Activated naive CD8-positive, alpha-beta T cell (primary cell): ENCODE data around the gene SEPTIN7.

Experiments used
- H3K27ac Mint-ChIP-seq: one replicate; pipeline ENCODE4 v1.8.0; 2021; ENCODE audit warnings: mixed read lengths
- H3K27me3 Mint-ChIP-seq: one replicate; pipeline ENCODE4 v1.8.0; 2021; ENCODE audit warnings: mixed read lengths
- H3K36me3 Mint-ChIP-seq: one replicate; pipeline ENCODE4 v1.8.0; 2021; ENCODE audit warnings: mixed read lengths
- H3K4me1 Mint-ChIP-seq: one replicate; pipeline ENCODE4 v1.8.0; 2021; ENCODE audit warnings: low read depth, mixed read lengths
- H3K4me3 Mint-ChIP-seq: one replicate; pipeline ENCODE4 v1.8.0; 2021; ENCODE audit warnings: mild to moderate bottlenecking, mixed read lengths
- H3K9me3 Mint-ChIP-seq: one replicate; pipeline ENCODE4 v1.8.0; 2021; ENCODE audit warnings: low read depth, mixed read lengths

SEPTIN7 gene

DNA sequence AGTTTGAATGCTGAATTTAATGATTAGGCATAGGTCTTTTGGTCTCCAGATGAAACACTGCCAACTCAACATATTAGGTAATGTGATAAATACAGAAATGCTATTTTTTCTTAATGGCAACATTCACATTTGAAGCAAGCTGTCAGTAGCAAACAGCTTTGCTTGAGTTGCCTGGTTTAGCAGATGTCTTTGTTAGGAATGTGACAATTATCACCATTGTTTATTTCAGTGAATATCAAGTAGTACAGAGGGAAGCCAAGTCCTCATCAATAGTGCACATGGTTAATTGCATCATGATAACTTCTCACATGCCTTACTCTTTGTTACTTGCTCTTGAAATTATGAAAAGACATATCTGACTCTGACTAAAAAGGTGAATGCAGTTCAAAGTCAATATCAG is 23.7 kb upstream of the SEPTIN7 start:
- Mint-ChIP-seq H3K4me3 (no peak overlapping the region), H3K36me3 (no peaks in the 10 kb centered on the region), H3K27me3 (no peaks in the 10 kb centered on the region), H3K27ac (no peak overlapping the region), H3K4me1 (no peaks in the 10 kb centered on the region), H3K9me3 (no peaks in the 10 kb centered on the region)

DNA sequence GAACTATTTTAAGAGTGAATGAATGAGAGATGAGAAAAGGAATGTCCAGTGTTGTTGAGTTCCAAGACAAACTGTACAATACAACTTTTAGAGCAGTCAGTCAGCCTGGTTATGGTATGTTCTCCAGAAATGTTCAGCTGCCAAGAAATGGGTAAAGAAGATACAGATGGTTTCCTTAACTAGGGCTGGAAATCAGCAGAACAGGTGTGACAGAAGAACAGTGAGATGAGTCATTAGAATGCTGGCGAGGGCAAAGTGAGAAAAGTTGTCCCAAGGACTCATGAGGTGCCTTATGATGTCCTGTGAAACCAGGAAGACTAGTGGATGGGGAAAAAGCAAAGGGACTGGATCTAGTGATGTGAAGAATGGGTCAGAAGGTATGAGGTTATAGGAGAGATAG is 20.8 kb upstream of the SEPTIN7 start:
- Mint-ChIP-seq H3K9me3 (no peaks in the 10 kb centered on the region), H3K27me3 (no peaks in the 10 kb centered on the region), H3K4me3 (no peak overlapping the region), H3K36me3 (no peaks in the 10 kb centered on the region), H3K27ac (no peak overlapping the region), H3K4me1 (no peaks in the 10 kb centered on the region)

DNA sequence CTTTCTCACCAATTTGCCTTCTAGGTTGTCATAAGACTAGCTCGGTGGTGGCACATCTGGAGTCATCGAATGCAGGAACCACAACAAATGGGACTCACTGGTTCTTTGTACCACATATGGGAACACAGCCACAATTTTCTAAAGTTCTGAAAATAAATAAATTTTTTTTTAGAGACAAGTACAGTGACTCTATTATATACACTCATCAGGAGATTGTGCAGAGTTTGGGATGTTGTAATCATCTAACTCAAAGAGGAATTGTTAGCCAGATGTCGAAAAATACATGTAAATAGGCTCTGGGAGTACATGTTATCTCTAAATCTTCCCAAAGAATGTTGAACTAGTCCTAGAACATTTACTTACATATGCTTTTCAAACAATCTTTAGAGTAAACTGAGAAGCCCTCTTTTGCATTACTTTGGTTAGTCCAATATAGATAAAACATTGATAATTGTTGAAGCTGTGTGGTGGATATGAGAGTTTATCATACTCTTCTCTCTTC is 19.6 kb upstream of the SEPTIN7 start:
- H3K4me1 Mint-ChIP-seq = no peaks in the 10 kb centered on the region
- no peak overlapping the region for H3K4me3 Mint-ChIP-seq
- no peaks in the 10 kb centered on the region for H3K36me3 Mint-ChIP-seq
- H3K27me3 Mint-ChIP-seq = no peaks in the 10 kb centered on the region
- no peak overlapping the region for H3K27ac Mint-ChIP-seq
- H3K9me3 Mint-ChIP-seq = no peaks in the 10 kb centered on the region

DNA sequence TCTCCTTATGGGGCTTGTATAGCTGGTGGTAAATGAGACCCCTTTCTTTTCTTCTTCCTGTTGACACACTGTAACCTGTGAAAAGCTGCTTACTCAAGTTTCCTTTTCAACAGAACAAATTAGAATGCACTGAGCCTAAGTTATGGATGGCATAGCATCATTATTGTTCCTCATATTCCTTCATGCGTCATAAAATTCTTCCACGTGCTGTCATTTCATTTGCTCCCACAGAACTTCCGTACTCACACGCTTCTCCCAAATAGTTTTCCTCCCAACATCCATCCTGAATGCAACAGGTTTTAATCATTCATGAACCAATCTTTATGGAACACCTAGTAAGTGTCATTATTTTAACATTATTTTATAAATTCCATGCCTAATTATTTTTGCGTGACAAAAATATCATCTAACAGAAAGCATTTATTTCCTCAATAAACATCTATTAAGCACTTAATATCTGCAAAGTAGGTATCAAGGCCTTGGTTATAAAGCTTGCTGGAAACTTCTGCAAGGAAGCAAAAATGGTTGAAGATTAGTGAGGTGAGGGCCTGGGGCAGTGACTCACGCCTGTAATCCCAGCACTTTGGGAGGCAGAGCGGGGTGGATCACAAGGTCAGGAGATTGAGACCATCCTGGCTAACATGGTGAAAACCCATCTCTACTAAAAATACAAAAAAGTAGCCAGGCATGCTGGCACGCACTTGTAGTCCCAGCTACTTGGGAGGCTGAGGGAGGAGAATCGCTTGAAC is 18.9 kb upstream of the SEPTIN7 start:
- Mint-ChIP-seq H3K36me3 (no peaks in the 10 kb centered on the region), H3K27me3 (no peaks in the 10 kb centered on the region), H3K4me3 (no peak overlapping the region), H3K9me3 (no peaks in the 10 kb centered on the region), H3K27ac (no peak overlapping the region), H3K4me1 (no peaks in the 10 kb centered on the region)

DNA sequence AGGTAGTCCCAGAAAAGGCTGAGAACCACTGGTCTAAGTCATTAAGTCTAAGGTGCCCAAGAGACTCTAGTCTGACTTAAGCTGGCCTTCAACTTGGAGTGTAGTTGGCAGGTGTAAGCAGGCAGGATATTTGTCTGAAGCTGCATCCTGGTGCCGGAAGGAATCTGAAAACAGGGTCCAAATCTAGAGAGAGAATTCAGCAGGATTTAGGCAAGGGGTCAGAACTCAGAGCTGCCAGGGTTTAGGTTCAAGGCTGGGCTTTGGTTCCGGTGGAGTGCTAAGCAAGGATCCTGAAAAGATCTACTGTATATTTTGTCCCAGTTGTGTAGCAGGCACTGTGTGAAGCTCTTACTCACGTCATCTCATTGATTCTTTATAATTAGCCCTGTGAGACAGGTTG is 16.5 kb upstream of the SEPTIN7 start:
- H3K4me3 Mint-ChIP-seq = no peak overlapping the region
- H3K4me1 Mint-ChIP-seq = no peaks in the 10 kb centered on the region
- H3K36me3 Mint-ChIP-seq = peaks cover 2% of the 10 kb centered on the region
- H3K27me3 Mint-ChIP-seq = no peaks in the 10 kb centered on the region
- no peak overlapping the region for H3K27ac Mint-ChIP-seq
- no peaks in the 10 kb centered on the region for H3K9me3 Mint-ChIP-seq

DNA sequence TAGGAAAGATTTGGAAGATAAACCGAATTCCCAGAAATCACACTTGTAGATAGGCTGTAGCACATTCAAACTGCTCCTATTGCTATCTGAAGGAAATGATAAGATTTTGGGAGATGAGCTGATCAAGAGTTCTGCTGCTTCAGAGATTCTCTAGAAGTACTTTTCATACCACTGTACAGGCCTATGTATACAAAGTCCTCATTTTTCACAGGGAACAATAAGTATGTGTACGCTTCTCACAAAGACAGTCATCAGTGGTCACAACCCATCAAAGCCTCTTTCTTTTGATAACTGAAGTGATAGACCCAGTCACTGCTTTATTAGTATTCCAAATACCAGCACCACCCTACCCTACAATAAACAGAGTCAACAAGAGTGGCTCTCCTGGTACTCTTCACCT is 15.6 kb upstream of the SEPTIN7 start:
- Mint-ChIP-seq H3K9me3 (no peaks in the 10 kb centered on the region), H3K27me3 (no peaks in the 10 kb centered on the region), H3K36me3 (peaks cover 2% of the 10 kb centered on the region), H3K4me3 (no peak overlapping the region), H3K4me1 (no peaks in the 10 kb centered on the region), H3K27ac (no peak overlapping the region)

DNA sequence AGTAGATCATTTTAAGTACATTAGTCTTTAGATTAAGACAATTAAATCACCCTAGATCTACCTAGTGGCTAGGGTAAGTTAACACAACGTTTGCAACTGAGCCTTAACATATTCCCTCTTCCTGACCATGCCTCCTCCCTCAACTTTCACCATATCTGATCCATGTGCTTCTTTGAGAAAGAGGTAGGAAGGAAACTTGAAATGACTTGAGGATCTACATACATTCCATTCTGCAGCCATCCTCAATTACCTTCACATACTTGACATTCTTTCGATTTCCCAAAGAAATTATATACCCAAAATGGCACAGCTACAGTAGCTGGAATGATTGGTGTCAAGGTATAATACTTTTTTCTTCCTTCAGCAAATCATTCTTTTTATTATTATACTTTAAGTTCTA is 12.9 kb upstream of the SEPTIN7 start:
- Mint-ChIP-seq H3K27ac (no peak overlapping the region), H3K9me3 (no peaks in the 10 kb centered on the region), H3K4me3 (no peak overlapping the region), H3K27me3 (peaks cover 2% of the 10 kb centered on the region), H3K36me3 (peaks cover 2% of the 10 kb centered on the region), H3K4me1 (no peaks in the 10 kb centered on the region)

DNA sequence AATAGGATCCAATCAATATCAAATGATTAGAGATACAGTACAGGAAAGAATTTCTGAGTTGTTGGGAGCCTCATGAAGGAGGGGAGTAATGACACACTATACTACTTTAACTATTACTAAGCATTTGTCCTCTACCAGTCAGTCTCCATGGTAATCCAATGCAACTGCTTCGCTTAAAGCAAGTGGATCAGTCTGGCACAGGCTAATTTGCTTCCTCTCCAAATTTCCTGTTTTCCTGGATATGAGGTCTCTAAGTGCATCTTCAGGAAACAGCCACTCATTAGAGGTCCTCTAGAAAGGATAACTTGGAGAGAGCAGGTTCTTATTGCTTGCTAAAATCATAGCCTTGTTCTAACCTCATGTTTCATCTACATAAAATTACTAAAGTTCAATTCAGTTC is 8.4 kb upstream of the SEPTIN7 start:
- H3K27me3 Mint-ChIP-seq = peaks cover 2% of the 10 kb centered on the region
- H3K27ac Mint-ChIP-seq = no peak overlapping the region
- no peaks in the 10 kb centered on the region for H3K9me3 Mint-ChIP-seq
- no peaks in the 10 kb centered on the region for H3K4me1 Mint-ChIP-seq
- H3K4me3 Mint-ChIP-seq = no peak overlapping the region
- H3K36me3 Mint-ChIP-seq = peaks cover 12% of the 10 kb centered on the region

DNA sequence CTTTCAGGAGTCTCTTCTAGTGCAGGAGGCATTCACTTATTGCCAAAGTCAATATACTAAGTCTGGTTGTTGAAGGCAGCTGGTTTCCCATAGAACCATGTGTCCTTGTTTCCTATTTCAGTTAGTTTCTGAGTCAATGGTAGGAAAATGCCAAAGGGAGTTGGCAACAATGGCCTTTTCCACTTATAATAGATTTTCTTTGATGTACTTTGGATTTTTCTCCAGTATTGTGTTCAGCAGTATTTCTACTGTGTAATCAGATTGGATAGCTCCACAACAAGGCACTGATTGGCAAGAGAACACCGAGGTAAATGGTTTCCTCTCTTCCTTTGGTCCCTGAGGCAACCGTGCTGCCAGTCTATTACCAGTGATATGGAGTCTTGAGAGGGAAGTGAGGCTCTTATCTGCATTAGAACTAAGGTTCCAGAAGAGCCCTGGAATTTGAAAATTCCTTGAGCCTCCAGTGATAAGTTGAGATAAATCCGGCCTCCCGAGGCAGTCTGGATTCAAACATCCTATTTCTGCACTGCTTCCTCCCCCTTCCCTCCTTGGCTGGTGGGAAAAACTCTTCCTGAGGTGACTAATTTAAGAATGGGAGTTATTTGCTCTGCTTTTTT is 7.9 kb upstream of the SEPTIN7 start:
- Mint-ChIP-seq H3K4me3 (no peak overlapping the region), H3K9me3 (no peaks in the 10 kb centered on the region), H3K4me1 (no peaks in the 10 kb centered on the region), H3K27me3 (peaks cover 2% of the 10 kb centered on the region), H3K36me3 (peaks cover 12% of the 10 kb centered on the region), H3K27ac (no peak overlapping the region)

DNA sequence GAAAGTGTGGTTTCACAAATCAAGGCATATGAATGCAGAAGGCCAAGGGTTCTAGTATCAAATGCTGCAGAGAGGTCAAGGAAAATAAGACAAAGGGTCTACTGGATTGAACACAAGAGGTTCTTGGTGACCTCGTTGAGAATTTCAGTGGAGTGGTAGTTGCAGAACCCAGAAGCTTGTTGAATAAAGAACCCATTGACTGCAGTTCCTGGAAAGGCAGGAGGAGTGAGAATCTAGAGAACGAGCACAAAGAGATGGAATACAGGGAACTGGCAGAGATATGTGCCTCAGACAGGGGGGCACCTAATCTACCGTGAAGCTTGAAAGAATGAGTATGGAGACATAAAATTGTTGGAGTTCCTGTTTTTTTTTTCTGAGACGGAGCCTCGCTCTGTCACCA is 3.5 kb upstream of the SEPTIN7 start:
- no peaks in the 10 kb centered on the region for H3K27me3 Mint-ChIP-seq
- H3K27ac Mint-ChIP-seq = no peak overlapping the region
- no peak overlapping the region for H3K4me3 Mint-ChIP-seq
- H3K4me1 Mint-ChIP-seq = peaks cover 7% of the 10 kb centered on the region
- H3K36me3 Mint-ChIP-seq = peaks cover 10% of the 10 kb centered on the region
- no peaks in the 10 kb centered on the region for H3K9me3 Mint-ChIP-seq

DNA sequence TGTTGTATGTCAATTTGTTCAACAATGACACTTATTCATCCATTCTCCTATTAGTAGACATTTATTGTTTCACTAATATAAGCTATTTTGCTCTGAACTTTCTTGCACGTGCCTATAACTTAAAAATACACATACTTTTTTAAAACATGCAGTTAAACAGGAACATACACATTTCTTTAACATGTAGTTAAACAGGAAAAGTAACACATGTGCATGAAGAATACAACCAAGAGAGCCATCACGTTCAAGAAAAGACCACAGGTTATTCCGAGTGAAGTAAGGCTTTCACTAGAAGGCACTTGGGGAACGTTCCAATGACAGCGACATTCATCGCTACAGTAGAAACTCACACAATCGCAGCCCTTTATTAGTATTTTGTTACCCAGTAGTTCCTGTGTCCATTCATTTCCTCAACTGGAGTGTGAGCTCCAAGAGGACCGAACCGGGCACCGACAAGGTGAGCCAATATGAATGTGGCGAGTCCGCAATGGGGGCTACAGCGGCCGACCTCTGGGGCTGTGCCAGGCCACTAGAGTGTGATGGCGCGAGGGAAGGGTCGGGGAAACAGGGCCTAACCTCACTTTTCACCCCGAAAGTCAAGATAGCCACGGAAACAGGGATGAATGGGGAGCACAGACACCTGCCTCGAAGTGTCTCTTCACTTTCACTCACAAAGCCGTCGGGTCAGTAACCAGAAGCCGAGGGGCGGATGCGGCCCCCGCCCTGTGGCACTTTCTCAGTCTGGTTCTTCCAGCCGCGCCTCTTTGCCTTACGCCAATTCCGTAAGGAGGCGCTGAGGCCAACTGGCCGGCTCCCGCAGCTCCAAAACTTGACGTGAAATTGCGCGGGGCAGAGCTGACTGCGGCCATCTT is 775 bp upstream of the SEPTIN7 start:
- Mint-ChIP-seq H3K27me3 (no peaks in the 10 kb centered on the region), H3K4me1 (peaks cover 35% of the 10 kb centered on the region), H3K27ac (peak overlapping the region; percentile 98), H3K4me3 (peak overlapping the region; percentile 93), H3K36me3 (peaks cover 10% of the 10 kb centered on the region), H3K9me3 (no peaks in the 10 kb centered on the region)

DNA sequence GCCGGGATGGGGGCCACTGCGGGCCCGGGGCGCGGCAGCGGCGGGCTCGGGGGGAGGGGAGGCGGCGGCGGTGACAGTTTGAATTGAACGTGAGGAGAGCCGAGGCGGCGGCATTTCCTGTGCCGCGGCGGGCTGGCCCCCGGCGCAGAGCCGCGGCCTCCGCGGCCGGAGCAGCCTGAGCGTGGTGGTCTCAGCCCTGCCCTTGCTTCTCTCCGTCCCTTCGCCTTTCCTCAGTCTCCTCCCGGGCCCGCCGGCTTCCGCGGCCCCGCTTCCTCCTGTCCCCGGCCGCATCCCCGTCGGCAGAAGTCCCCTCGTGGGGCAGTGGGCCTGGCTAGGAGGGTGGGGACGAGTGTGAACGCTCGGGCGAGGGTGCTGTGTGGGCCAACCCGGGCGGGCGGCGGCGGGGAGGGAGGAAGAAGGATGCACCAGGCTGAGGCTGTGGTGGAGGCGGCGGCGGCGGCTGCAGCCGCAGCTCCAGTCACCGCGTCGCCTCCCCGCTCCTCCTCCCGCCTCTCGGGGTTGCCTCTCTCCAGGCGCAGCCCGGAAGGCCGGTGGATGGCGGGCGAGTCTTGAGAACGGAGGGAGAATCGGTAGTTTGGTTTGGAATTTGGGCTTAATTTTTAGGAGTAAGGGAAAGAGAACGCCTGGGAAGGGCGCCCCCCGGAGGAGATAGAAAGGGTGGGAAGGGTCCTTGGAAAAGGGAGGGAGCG is 690 bp downstream of the SEPTIN7 start:
- H3K36me3 Mint-ChIP-seq = peaks cover 12% of the 10 kb centered on the region
- H3K4me3 Mint-ChIP-seq = peak overlapping the region; percentile 93
- H3K4me1 Mint-ChIP-seq = peaks cover 47% of the 10 kb centered on the region
- peak overlapping the region; percentile 98 for H3K27ac Mint-ChIP-seq
- H3K27me3 Mint-ChIP-seq = no peaks in the 10 kb centered on the region
- no peaks in the 10 kb centered on the region for H3K9me3 Mint-ChIP-seq

DNA sequence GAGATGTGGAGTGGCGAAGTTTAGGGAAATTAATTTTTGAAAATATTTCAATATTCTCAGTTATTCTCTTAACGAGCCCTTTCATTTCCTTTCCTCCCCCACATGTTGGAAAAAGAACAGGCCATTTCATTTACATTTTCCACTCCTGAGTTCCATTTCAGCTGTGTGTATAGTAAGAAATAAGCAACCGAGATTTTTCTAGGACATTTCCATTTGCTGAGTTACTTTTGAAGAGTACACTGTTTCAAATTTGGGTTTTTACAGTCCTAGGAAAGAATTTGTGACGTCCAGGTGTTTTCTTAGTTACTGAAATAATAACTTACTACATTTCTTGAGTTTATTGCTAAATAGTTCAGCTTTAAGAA is 1.2 kb downstream of the SEPTIN7 start:
- H3K36me3 Mint-ChIP-seq = peaks cover 12% of the 10 kb centered on the region

DNA sequence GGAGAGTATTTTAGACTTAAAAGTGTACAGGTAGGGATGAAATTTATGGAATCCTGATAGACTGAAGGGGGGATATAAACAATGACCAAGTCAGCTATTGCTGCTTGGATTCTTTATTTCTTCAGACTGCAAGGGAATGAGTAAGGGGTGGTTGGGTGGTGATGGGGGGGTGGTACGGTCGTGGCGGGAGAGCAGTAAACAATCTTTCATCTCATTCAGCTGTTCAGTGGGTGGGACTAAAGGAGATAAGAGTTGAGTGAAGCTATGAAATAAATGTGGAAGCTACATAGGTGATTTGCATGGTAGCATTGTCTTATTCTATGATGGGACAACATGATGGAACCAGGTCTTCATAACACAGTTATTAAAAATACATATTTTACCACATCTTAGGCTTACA is 1.8 kb downstream of the SEPTIN7 start:
- peaks cover 9% of the 10 kb centered on the region for H3K36me3 Mint-ChIP-seq
- no peaks in the 10 kb centered on the region for H3K9me3 Mint-ChIP-seq
- H3K4me1 Mint-ChIP-seq = peaks cover 52% of the 10 kb centered on the region
- peak overlapping the region; percentile 95 for H3K27ac Mint-ChIP-seq
- H3K4me3 Mint-ChIP-seq = peak overlapping the region; percentile 93
- H3K27me3 Mint-ChIP-seq = no peaks in the 10 kb centered on the region

More for the DNA sequence above, 1.2 kb downstream of the SEPTIN7 start:
- H3K9me3 Mint-ChIP-seq = no peaks in the 10 kb centered on the region
- no peaks in the 10 kb centered on the region for H3K27me3 Mint-ChIP-seq
- peak overlapping the region; percentile 95 for H3K27ac Mint-ChIP-seq
- peak overlapping the region; percentile 93 for H3K4me3 Mint-ChIP-seq
- H3K4me1 Mint-ChIP-seq = peaks cover 52% of the 10 kb centered on the region
